ENCODE results near the gene ALDH8A1. TPM values are rescaled to one million over a fixed set of nuclear protein-coding genes. Genes with fewer than 3 reads are reported as not detected.

The ALDH8A1 gene
- total and polyA plus RNA-seq, 10 of the 15 experiments (the other 5 are each of a cell fraction or from before 2014, with no cell fraction given): 0.13 to 1.8 (median 0.62) TPM; not detected in 3

GRCh38 chr6:134909701-134910592, 40.0 kb downstream of the ALDH8A1 start:
- FAIRE-seq (no peak), ATAC-seq (no peak), DNase-seq (ENCODE audit: low read depth, low spot score) (no peak)
- intact Hi-C loops (cut with micrococcal nuclease; ENCODE audit: unreplicated experiment): no loop called here
- SMC1A ChIA-PET (ENCODE audit: uncharacterized antibody, unreplicated experiment): interaction anchor here (1.6 kb wide), 1 partner anchor 9 kb away, joined by 4 read pairs; no protein-coding TSS in a partner anchor
- 45% methylated on average over 11 of the region's 11 CpGs for WGBS (ENCODE audit: insufficient coverage, insufficient replicate concordance, low lambda C conversion rate, missing lambda C conversion rate)
- Histone ChIP-seq H3K4me1 (ENCODE audit: control insufficient read depth, insufficient read depth, low read length) (no peaks in the 10 kb centered on the region), H4K20me1 (ENCODE audit: control insufficient read depth, insufficient read depth) (no peaks in the 10 kb centered on the region), H3K79me2 (ENCODE audit: control insufficient read depth, insufficient read depth, low read length) (no peaks in the 10 kb centered on the region), H3K9ac (ENCODE audit: control insufficient read depth, insufficient read depth, low read length) (no peak overlapping the region), H3K27ac (ENCODE audit: control insufficient read depth, insufficient read depth) (no peak overlapping the region), H3K27me3 (replicated peaks in 1 of 2; ENCODE audit: control insufficient read depth in 2 of 2, insufficient read depth in 2 of 2, low read length in 1 of 2) (no peaks in the 10 kb centered on the region; a peak in 1 of 4 replicates), H3K4me2 (ENCODE audit: control insufficient read depth, insufficient read depth) (no peak overlapping the region), H3K36me3 (ENCODE audit: control insufficient read depth in 2 of 2, insufficient read depth in 2 of 2, low read length in 1 of 2) (no peaks in the 10 kb centered on the region), H3K4me3 (no peak overlapping the region), H3K9me3 (replicated peaks; ENCODE audit: control insufficient read depth, insufficient read depth, low read length) (no peaks in the 10 kb centered on the region), H2AFZ (ENCODE audit: control insufficient read depth, low read depth, low read length) (no peak overlapping the region)
- CTCF ChIA-PET: interaction anchor here (0.9 to 2.2 kb wide), 2 partner anchors 29 to 31 kb away, joined by 3 to 6 read pairs; no protein-coding TSS in a partner anchor
- RAD21 ChIA-PET (ENCODE audit: unreplicated experiment): no interaction called here
- POLR2A ChIA-PET: no interaction called here
- in situ Hi-C loops (cut with MboI): no loop called here
- BruUV-seq (replicated peaks): no TSS peak
- no peak for TF ChIP-seq ASH2L (IDR thresholded peaks at IDR 0.05; ENCODE audit: borderline replicate concordance, low read depth)
- no peak for TF ChIP-seq ESRRA (IDR thresholded peaks at IDR 0.05; ENCODE audit: low read length)
- TF ChIP-seq ZBTB40 (IDR thresholded peaks at IDR 0.05; ENCODE audit: borderline replicate concordance): no peak
- no peak for TF ChIP-seq TAF1 (IDR thresholded peaks at IDR 0.05; ENCODE audit: borderline replicate concordance, low read depth, low read length)
- TF ChIP-seq BMI1 (IDR thresholded peaks at IDR 0.05; ENCODE audit: borderline replicate concordance): no peak
- no peak for TF ChIP-seq FOS (IDR thresholded peaks at IDR 0.05; ENCODE audit: borderline replicate concordance, extremely low read depth, insufficient read length)
- TF ChIP-seq JUNB (IDR thresholded peaks at IDR 0.05): no peak
